BLaER1 treated with 17β-estradiol and CSF1 and Interleukin-3, amounts not matched to agents 10 nM and 100 nM (cell line): Measurements from ENCODE around the gene GK.
A peak's percentile ranks its signal among the peaks of the same experiment; 100 is the strongest.
"Not testable (repeated sequence)": the region's sequence is repeated elsewhere in the genome, so short reads cannot be mapped to it uniquely, and the experiment has no call there.

Source experiments
- H3K27ac ChIP-seq, 11 experiments: shearing (Covaris generic); formaldehyde crosslinking; 2 replicates each; pipeline ENCODE4 v1.8.1; 2022
- H3K27me3 ChIP-seq, 11 experiments: shearing (Covaris generic); formaldehyde crosslinking; 2 replicates each; pipeline ENCODE4 v1.8.1; 2022
- H3K36me3 ChIP-seq, 11 experiments: shearing (Covaris generic); formaldehyde crosslinking; 2 replicates each; pipeline ENCODE4 v1.8.1; 2022
- H3K4me1 ChIP-seq, 10 experiments: shearing (Covaris generic); formaldehyde crosslinking; 2 replicates each; pipeline ENCODE4 v1.8.1; 2022
- H3K4me2 ChIP-seq, 11 experiments: shearing (Covaris generic); formaldehyde crosslinking; 2 replicates each; pipeline ENCODE4 v1.8.1; 2022
- H3K4me3 ChIP-seq, 10 experiments: shearing (Covaris generic); formaldehyde crosslinking; 2 replicates each; pipeline ENCODE4 v1.8.1; 2022
- H3K9ac ChIP-seq, 11 experiments: shearing (Covaris generic); formaldehyde crosslinking; 2 replicates each; pipeline ENCODE4 v1.8.1; 2022
- H3K9me3 ChIP-seq, 11 experiments: shearing (Covaris generic); formaldehyde crosslinking; replicated peaks in 1 of 11; 2 replicates each; pipeline ENCODE4 v1.8.1; 2022
- H4K20me1 ChIP-seq, 11 experiments: shearing (Covaris generic); formaldehyde crosslinking; 2 replicates each; pipeline ENCODE4 v1.8.1; 2022
- Cebpa-rat ChIP-seq, 11 experiments: shearing (Covaris generic); IDR thresholded peaks; 2 replicates each; pipeline ENCODE4 v1.8.1; 2022

The GK gene

DNA sequence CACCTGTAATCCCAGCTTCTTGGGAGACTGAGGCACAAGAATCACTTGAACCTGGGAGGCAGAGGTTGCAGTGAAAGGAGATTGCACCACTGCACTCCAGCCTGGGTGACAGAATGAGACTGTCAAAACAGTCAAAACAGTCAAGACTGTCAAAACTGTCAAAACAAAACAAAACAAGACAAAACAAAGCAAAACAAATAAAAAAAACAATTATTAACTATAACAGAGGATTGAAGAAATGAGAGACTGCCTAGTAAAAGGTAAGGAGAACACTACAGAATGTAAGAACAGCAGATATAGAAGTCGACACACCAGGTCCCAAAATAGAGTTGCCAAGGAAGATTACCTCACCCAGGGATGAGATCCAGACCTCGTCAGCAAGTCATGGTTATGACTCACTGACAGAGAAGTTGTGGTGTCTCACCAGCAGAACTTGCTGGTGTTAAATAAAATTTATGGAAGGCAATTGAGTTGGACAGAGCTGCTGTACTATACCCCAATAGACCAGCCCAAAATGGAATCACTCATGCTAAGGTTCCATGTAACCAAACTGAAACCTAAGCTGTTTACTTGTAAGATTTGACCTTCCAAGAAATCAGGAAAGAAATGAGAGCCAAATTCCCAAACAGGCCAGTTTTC lies 32.1 kb upstream of the GK start:
- Histone ChIP-seq H4K20me1 (no peaks in the 10 kb centered on the region), H3K4me2 (peak overlapping the region in 8 of 11 experiments; percentile 13 to 92 (median 72); a peak in 14 of 22 replicates)

GRCh38 chrX:30622361-30622760 lies 30.9 kb upstream of the GK start:
- no peaks in the 10 kb centered on the region for H4K20me1 ChIP-seq
- H3K4me3 ChIP-seq, result 0 out of 20 replicates have a peak overlapping the region, but pooled peaks of 2 of the 10 experiments have one; percentile 11 to 20
- H3K27me3 ChIP-seq, result no peaks in the 10 kb centered on the region
- H3K4me1 ChIP-seq, result peaks cover 15 to 51% (median 40%) of the 10 kb centered on the region in 10 experiments
- no peak overlapping the region for H3K9ac ChIP-seq
- H3K27ac ChIP-seq, result peak overlapping the region in 3 of 11 experiments; percentile 22 to 92 (median 88); a peak in 2 of 22 replicates
- H3K4me2 ChIP-seq, result no peak overlapping the region
- TF ChIP-seq Cebpa-rat (IDR thresholded peaks at IDR 0.05), result no peak
- peaks cover 12 to 31% (median 18%) of the 10 kb centered on the region in 11 experiments for H3K9me3 ChIP-seq
- H3K36me3 ChIP-seq, result peaks cover 0 to 6% (median 0%) of the 10 kb centered on the region in 11 experiments; a peak in 2 of 22 replicates

More for the DNA sequence above, 32.1 kb upstream of the GK start:
- peak in 1 of 11 experiments; percentile 22; a peak in 1 of 22 replicates for TF ChIP-seq Cebpa-rat (IDR thresholded peaks at IDR 0.05)
- peaks cover 20 to 43% (median 29%) of the 10 kb centered on the region in 11 experiments for H3K9me3 ChIP-seq
- peaks cover 19 to 60% (median 45%) of the 10 kb centered on the region in 10 experiments for H3K4me1 ChIP-seq
- H3K27ac ChIP-seq, result peak overlapping the region in 7 of 11 experiments; percentile 70 to 92 (median 76); a peak in 15 of 22 replicates
- H3K4me3 ChIP-seq, result no peak overlapping the region
- peak overlapping the region in 5 of 11 experiments; percentile 37 to 76 (median 65); a peak in 8 of 22 replicates for H3K9ac ChIP-seq
- H3K36me3 ChIP-seq, result peaks cover 0 to 6% (median 0%) of the 10 kb centered on the region in 11 experiments; a peak in 2 of 22 replicates
- no peaks in the 10 kb centered on the region for H3K27me3 ChIP-seq

- Histone ChIP-seq H3K27me3 (no peaks in the 10 kb centered on the region), H3K9ac (no peak overlapping the region), H3K27ac (no peak overlapping the region), H3K9me3 (peaks cover 12 to 37% (median 20%) of the 10 kb centered on the region in 11 experiments), H3K4me1 (peaks cover 0 to 21% (median 2%) of the 10 kb centered on the region in 10 experiments; a peak in 12 of 20 replicates), H3K4me3 (no peak overlapping the region), H3K36me3 (peaks cover 0 to 6% (median 0%) of the 10 kb centered on the region in 11 experiments; a peak in 2 of 22 replicates), H4K20me1 (no peaks in the 10 kb centered on the region), H3K4me2 (no peak overlapping the region)
- TF ChIP-seq Cebpa-rat (IDR thresholded peaks at IDR 0.05), result no peak
These were observed 26.8 kb upstream of the GK start for GRCh38 chrX:30626402-30626801.

DNA sequence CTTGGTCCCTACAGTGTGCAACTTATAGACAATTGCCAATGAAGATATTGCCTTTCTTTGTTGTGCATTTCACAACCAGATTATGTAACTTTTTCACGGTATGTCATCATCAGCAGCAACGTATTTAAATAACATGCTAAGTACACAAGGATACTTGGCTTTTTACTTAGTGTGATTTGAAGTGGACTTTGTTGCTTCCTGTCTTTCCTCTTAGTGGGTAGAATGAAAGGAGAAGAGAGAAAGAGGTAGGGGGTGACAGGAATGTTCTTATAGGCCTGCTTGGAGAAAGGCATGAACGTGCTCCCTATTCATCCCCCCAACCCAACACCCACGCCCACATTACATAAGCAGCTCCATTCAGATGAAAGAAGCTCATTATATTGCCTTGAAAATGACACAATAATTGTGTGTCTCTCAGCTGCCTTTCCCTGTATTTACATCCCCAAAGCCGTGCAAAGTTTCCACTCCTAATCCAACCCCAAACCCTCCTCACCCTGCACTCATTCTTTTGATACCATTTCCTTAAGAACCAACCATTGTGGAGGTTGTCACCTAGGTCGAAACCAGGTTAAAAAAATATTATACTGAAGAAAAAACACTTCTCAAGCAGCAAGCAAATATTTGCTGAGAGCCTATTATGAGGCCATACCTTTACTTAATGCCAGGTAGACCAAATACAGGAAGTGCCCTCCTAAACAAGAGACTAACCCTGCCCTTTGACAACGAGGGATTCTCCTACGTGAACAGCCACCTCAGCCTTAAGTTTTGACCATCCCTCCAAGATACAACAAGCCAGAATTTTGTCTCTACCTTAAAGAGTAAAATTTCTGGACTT lies 25.2 kb upstream of the GK start:
- Histone ChIP-seq H3K27me3 (no peaks in the 10 kb centered on the region), H3K9ac (no peak overlapping the region), H3K36me3 (no peaks in the 10 kb centered on the region), H3K9me3 (peaks cover 0 to 21% (median 6%) of the 10 kb centered on the region in 11 experiments; a peak in 14 of 22 replicates), H4K20me1 (no peaks in the 10 kb centered on the region), H3K4me1 (peaks cover 0 to 12% (median 0%) of the 10 kb centered on the region in 10 experiments; a peak in 3 of 20 replicates), H3K27ac (0 out of 22 replicates have a peak overlapping the region, but pooled peaks of 1 of the 11 experiments have one; percentile 5), H3K4me3 (no peak overlapping the region), H3K4me2 (peak overlapping the region in 2 of 11 experiments; percentile 7 to 37; a peak in 3 of 22 replicates)
- TF ChIP-seq Cebpa-rat (IDR thresholded peaks at IDR 0.05), result 0 out of 22 replicates have a peak, but pooled peaks of 1 of the 11 experiments have one; percentile 24

DNA sequence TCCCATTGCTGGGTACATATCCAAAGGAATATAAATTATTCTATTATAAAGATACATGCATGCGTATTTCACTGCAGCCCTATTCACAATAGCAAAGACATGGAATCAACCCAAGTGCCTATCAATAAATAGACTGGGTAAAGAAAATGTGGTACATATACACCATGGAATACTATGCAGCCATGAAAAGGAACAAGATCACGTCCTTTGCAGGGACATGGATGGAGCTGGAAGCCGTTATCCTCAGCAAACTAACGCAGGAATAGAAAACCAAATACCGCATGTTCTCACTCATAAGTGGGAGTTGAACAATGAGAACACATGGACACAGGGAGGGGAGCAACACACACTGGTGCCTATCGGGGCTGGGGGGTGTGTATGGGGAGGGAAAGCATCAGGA lies 19.2 kb upstream of the GK start:
- H3K36me3 ChIP-seq, H3K27ac ChIP-seq, H4K20me1 ChIP-seq, H3K4me2 ChIP-seq, H3K27me3 ChIP-seq, H3K4me3 ChIP-seq, H3K9ac ChIP-seq: not testable (repeated sequence)
- Histone ChIP-seq H3K9me3 (peaks cover 0 to 12% (median 9%) of the 10 kb centered on the region in 11 experiments; a peak in 17 of 22 replicates), H3K4me1 (peaks cover 0 to 33% (median 13%) of the 10 kb centered on the region in 10 experiments; a peak in 11 of 20 replicates)

- peaks cover 0 to 48% (median 13%) of the 10 kb centered on the region in 10 experiments; a peak in 11 of 20 replicates for H3K4me1 ChIP-seq
- H3K9me3 ChIP-seq, result peaks cover 0 to 21% (median 18%) of the 10 kb centered on the region in 11 experiments; a peak in 17 of 22 replicates
- H3K27ac ChIP-seq, result peak overlapping the region in 1 of 11 experiments; percentile 14; a peak in 1 of 22 replicates
- H3K36me3 ChIP-seq, result no peaks in the 10 kb centered on the region
- no peaks in the 10 kb centered on the region for H3K27me3 ChIP-seq
- no peaks in the 10 kb centered on the region for H4K20me1 ChIP-seq
- 0 out of 22 replicates have a peak overlapping the region, but pooled peaks of 2 of the 11 experiments have one; percentile 5 to 21 for H3K4me2 ChIP-seq
- no peak overlapping the region for H3K4me3 ChIP-seq
- no peak for TF ChIP-seq Cebpa-rat (IDR thresholded peaks at IDR 0.05)
- H3K9ac ChIP-seq, result no peak overlapping the region
These were observed 17.6 kb upstream of the GK start for GRCh38 chrX:30635630-30636029.

DNA sequence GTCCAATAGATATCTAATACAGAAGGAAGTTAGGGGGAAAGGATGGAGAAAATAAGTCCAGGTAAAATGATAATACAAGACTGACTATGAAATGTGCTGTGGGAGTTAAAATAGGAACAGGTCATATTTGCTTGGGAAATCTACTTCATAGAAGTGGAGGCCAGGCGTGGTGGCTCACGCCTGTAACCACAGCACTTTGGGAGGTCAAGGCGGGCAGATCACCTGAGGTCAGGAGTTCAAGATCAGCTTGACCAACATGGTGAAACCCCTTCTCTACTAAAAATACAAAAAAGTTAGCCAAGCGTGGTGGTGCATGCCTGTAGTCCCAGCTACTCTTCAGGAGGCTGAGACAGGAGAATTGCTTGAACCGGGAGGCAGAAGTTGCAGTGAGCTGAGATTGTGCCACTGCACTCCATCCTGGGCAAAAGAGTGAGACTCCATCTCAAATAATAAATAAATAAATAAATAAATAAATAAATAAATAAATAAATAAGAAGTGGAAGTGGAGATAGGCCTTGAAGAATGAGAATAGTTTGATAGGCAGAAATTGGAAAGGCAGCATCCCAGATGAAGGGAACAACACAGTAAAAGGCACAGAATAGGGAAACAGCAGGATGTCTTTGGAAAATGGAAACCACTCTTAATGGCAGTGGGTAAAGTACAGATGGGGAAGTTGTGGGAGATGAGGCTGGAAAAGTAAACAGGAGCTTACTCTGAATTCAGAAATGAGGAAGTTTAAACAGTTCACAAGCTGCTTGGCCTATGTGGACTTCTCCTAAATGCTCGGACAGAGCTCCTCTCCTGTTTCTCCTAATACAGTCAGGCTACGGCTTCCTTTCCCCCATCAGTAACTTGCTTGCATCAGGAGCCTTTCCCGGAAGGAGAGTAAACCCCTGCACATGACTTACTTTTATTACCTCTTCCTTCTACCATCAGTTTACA lies 15.1 kb upstream of the GK start:
- peak overlapping the region in 7 of 11 experiments; percentile 4 to 100 (median 95); a peak in 12 of 22 replicates for H3K27ac ChIP-seq
- H3K9me3 ChIP-seq, result peaks cover 0 to 22% (median 18%) of the 10 kb centered on the region in 11 experiments; a peak in 17 of 22 replicates
- no peak overlapping the region for H3K4me3 ChIP-seq
- TF ChIP-seq Cebpa-rat (IDR thresholded peaks at IDR 0.05), result no peak
- H3K4me2 ChIP-seq, result peak overlapping the region in 5 of 11 experiments; percentile 47 to 93 (median 83); a peak in 10 of 22 replicates
- no peaks in the 10 kb centered on the region for H3K36me3 ChIP-seq
- H4K20me1 ChIP-seq, result no peaks in the 10 kb centered on the region
- peak overlapping the region in 5 of 11 experiments; percentile 49 to 80 (median 67); a peak in 10 of 22 replicates for H3K9ac ChIP-seq
- peaks cover 0 to 74% (median 25%) of the 10 kb centered on the region in 10 experiments; a peak in 14 of 20 replicates for H3K4me1 ChIP-seq
- no peaks in the 10 kb centered on the region for H3K27me3 ChIP-seq

GRCh38 chrX:30639702-30640101 lies 13.5 kb upstream of the GK start:
- not testable (repeated sequence) for H4K20me1 ChIP-seq, H3K36me3 ChIP-seq, H3K4me3 ChIP-seq, H3K27me3 ChIP-seq
- Histone ChIP-seq H3K4me1 (peaks cover 0 to 85% (median 33%) of the 10 kb centered on the region in 10 experiments; a peak in 14 of 20 replicates), H3K4me2 (peak overlapping the region in 3 of 11 experiments; percentile 83 to 93 (median 91); a peak in 6 of 22 replicates), H3K27ac (peak overlapping the region in 6 of 11 experiments; percentile 88 to 100 (median 96); a peak in 11 of 22 replicates), H3K9ac (peak overlapping the region in 2 of 11 experiments; percentile 75 to 80; a peak in 3 of 22 replicates), H3K9me3 (peaks cover 0 to 21% (median 18%) of the 10 kb centered on the region in 11 experiments; a peak in 17 of 22 replicates)
